Dendritic cell treated with granulocyte-macrophage colony-stimulating factor and Interleukin-4, amounts not matched to agents 40 ng/mL and 50 ng/mL, for 4 days (primary cell): ENCODE measurements around the gene PIP5K1B.

Experiments used
- H3K27ac Mint-ChIP-seq: one replicate; pipeline ENCODE4 v1.8.0; 2022; ENCODE audit warnings: mild to moderate bottlenecking, mixed read lengths
- H3K27me3 Mint-ChIP-seq: one replicate; pipeline ENCODE4 v1.8.0; 2022; ENCODE audit warnings: mild to moderate bottlenecking, mixed read lengths
- H3K36me3 Mint-ChIP-seq: one replicate; pipeline ENCODE4 v1.8.0; 2022; ENCODE audit warnings: low read depth, mixed read lengths
- H3K4me1 Mint-ChIP-seq: one replicate; pipeline ENCODE4 v1.8.0; 2022; ENCODE audit warnings: low read depth, mixed read lengths
- H3K4me3 Mint-ChIP-seq: one replicate; pipeline ENCODE4 v1.8.0; 2022; ENCODE audit warnings: mild to moderate bottlenecking, moderate library complexity, mixed read lengths
- H3K9me3 Mint-ChIP-seq: one replicate; pipeline ENCODE4 v1.8.0; 2022; ENCODE audit warnings: mixed read lengths
- intact Hi-C: fragments of 100-400 bp; cut with micrococcal nuclease; formaldehyde crosslinking; loops from one replicate; pipeline ENCODE4 v1.15.0; 2022

PIP5K1B gene

DNA sequence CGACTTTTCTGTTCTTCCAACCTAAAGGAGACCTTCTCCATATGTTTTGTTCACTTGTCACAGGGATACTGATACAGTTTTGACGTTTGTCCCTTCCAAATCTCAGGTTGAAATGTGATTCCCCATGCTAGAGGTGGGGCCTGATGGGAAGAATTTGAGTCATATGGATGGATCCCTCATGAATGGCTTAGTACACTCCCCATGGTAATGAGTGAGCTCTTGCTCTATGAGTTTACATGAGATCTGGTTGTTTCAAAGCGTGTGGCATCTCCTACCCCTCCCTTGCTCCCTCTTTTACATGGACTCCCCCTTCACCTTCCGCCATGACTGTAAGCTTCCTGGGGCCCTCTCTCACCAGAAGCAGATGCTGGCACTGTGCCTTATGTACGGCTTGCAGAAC, 6.9 kb downstream of the PIP5K1B start:
- intact Hi-C loops = no loop called here
- H3K27me3 Mint-ChIP-seq = peaks cover 8% of the 10 kb centered on the region
- H3K36me3 Mint-ChIP-seq = no peaks in the 10 kb centered on the region
- no peak overlapping the region for H3K27ac Mint-ChIP-seq
- H3K9me3 Mint-ChIP-seq = no peaks in the 10 kb centered on the region
- no peak overlapping the region for H3K4me3 Mint-ChIP-seq
- peaks cover 20% of the 10 kb centered on the region for H3K4me1 Mint-ChIP-seq

DNA sequence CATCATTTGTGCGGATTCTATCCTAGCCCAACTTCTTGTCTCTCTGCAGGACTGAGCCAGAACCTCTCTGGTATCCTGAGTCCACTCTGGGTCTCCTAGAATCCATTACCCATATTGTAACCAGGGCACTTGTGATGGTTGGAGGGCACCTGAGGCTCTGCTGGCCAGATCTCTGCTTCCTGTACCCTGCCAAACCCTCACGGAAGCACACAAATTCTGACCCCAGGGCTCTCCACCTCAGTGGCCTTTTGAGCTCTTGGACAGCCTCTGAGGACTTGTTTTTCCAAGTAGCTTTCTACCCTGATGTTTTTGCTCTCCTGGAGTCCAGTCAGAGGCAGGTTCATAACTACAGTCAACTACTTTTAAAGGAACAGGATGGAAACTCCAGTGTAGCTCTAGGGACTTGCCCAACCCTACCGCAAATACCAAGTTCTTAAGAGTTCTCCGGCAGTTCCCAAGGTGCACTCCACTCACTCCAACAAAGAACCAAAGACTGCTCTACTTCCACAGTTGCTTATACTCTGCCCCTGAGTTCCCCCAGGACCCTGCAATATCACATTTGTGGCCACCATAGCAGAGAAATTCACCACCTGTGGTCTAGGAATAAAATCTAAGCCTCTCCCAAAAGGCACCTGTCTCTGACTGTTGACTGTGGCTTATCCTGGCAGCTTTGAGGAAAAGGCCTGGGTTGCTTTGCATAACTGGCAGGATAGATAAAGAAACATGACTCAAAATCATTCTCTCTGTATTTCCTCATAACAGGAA, 9.6 kb downstream of the PIP5K1B start:
- peaks cover 7% of the 10 kb centered on the region for H3K4me1 Mint-ChIP-seq
- intact Hi-C loops = no loop called here
- no peak overlapping the region for H3K27ac Mint-ChIP-seq
- no peak overlapping the region for H3K4me3 Mint-ChIP-seq
- no peaks in the 10 kb centered on the region for H3K36me3 Mint-ChIP-seq
- H3K9me3 Mint-ChIP-seq = no peaks in the 10 kb centered on the region
- peaks cover under 1% of the 10 kb centered on the region for H3K27me3 Mint-ChIP-seq

DNA sequence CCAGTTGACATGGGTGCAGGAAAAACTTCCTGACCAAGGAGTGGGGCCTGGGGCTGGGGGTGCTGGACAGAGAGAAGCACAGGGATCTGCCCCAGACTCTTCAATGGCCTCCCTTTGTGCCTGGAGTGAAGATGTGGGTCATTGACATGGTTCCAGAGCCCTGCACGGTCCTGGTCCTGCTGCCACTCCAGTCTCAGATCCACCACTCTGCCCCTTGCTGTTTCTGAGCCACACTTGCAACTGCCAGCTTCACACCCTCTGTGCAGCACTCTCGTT, 10.1 kb downstream of the PIP5K1B start:
- H3K4me1 Mint-ChIP-seq = peaks cover 7% of the 10 kb centered on the region
- H3K9me3 Mint-ChIP-seq = no peaks in the 10 kb centered on the region
- intact Hi-C loops = no loop called here
- no peaks in the 10 kb centered on the region for H3K27me3 Mint-ChIP-seq
- H3K27ac Mint-ChIP-seq = no peak overlapping the region
- no peaks in the 10 kb centered on the region for H3K36me3 Mint-ChIP-seq
- no peak overlapping the region for H3K4me3 Mint-ChIP-seq

DNA sequence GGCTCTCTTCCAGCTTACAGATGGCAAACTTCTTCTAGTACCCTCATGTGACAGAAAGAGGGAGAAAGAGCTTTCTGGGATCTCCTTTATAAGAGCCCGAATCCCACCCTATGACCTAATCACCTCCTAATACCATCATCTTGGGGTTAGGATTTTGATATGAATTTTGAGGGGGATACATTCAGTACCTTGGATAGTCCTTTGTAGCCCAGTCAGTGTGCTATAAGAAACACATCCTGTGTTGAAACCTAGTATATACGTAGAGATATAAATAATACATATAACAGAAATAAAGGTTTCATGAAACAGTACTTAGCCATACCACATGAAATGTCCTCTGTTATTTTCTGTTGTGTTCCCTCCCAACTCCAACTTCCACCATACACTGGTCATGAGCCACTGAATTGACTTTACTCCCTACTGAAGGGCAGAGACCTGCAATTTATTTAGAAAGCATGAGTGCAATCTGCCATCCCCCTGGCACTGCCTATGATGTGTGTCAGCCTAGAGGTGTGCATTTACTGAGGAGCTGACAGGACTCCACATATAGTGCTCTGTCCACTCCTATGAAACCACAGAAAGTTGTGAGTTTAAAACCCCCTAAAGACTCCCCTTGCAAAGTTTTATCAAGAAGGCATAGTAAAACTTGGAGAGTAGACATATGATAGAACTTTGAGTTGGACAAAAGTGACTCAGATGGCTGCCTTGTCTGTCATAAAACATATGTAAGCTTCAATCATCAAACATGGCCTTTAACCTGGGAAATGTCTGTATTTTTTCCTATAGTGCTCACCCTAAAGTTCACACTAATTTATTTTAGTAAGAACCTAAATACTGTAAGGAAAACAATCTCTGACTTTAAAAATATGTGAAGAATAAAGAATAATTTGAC, 12.8 kb downstream of the PIP5K1B start:
- H3K4me1 Mint-ChIP-seq = peaks cover 7% of the 10 kb centered on the region
- no peaks in the 10 kb centered on the region for H3K27me3 Mint-ChIP-seq
- H3K4me3 Mint-ChIP-seq = no peak overlapping the region
- no peak overlapping the region for H3K27ac Mint-ChIP-seq
- no peaks in the 10 kb centered on the region for H3K9me3 Mint-ChIP-seq
- H3K36me3 Mint-ChIP-seq = no peaks in the 10 kb centered on the region
- intact Hi-C loops = no loop called here

GRCh38 chr9:68719847-68720246, 14.8 kb downstream of the PIP5K1B start:
- Mint-ChIP-seq H3K4me1 (no peaks in the 10 kb centered on the region), H3K27ac (no peak overlapping the region), H3K27me3 (no peaks in the 10 kb centered on the region), H3K9me3 (no peaks in the 10 kb centered on the region), H3K4me3 (no peak overlapping the region), H3K36me3 (no peaks in the 10 kb centered on the region)
- intact Hi-C loops = no loop called here

GRCh38 chr9:68720656-68721313, 15.7 kb downstream of the PIP5K1B start:
- Mint-ChIP-seq H3K27ac (no peak overlapping the region), H3K4me1 (no peaks in the 10 kb centered on the region), H3K36me3 (no peaks in the 10 kb centered on the region), H3K27me3 (no peaks in the 10 kb centered on the region), H3K4me3 (no peak overlapping the region), H3K9me3 (no peaks in the 10 kb centered on the region)
- intact Hi-C loops = no loop called here

DNA sequence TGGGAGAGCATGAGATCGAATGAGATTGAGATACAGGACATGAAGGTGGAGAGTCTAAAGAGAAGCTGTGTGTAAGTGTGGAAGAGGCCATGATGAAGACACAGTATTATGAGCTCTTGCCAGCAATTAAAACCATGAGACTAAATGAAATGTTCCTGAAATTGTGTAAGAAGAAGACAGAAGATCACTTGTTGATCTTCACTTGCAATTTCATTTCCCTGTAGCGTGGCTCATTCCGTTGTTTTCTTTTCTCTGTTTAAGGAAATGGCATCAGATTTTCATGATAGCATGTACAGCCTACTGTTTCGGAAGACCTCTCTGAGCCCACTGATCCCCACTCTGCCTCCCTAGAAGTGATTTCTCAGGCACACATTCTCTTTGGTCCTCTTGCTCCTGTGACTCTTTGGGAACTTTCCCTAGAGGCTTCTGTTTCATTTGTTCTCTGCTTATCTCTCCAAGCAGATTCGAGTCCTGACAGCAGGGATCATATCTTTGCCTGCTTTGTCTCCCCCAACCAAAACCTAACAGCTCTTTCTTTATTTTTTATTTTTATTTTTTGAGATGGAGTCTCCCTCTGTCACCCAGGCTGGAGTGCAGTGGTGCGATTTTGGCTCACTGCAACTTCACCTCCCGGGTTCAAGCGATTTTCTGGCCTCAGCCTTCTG, 16.8 kb downstream of the PIP5K1B start:
- Mint-ChIP-seq H3K27ac (no peak overlapping the region), H3K4me3 (no peak overlapping the region), H3K9me3 (no peaks in the 10 kb centered on the region), H3K27me3 (no peaks in the 10 kb centered on the region), H3K4me1 (no peaks in the 10 kb centered on the region), H3K36me3 (no peaks in the 10 kb centered on the region)
- intact Hi-C loops = no loop called here

DNA sequence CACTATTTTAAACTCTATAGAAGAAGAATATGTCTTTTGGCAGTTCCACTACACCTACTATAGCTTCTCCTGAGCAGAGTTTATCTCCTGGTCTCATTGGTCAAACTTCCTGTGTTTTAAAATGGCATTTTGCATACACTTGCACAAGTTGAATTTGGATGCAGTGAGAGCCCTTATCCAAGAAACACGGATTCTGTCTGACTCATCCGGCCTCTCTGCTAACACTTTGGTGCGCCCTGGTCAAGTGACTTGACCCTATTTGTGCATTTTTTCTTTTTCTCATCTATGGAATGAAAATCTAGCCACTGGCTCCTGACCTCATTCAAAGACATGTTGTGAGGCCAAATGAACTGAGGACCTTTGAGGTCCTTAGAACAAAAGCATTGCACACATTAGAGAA, 20.0 kb downstream of the PIP5K1B start:
- Mint-ChIP-seq H3K4me1 (no peaks in the 10 kb centered on the region), H3K4me3 (no peak overlapping the region), H3K9me3 (no peaks in the 10 kb centered on the region), H3K27ac (no peak overlapping the region), H3K27me3 (no peaks in the 10 kb centered on the region), H3K36me3 (no peaks in the 10 kb centered on the region)
- intact Hi-C loops = no loop called here

GRCh38 chr9:68726489-68726888, 21.4 kb downstream of the PIP5K1B start:
- H3K27me3 Mint-ChIP-seq = no peaks in the 10 kb centered on the region
- H3K36me3 Mint-ChIP-seq = no peaks in the 10 kb centered on the region
- H3K4me3 Mint-ChIP-seq = no peak overlapping the region
- no peaks in the 10 kb centered on the region for H3K4me1 Mint-ChIP-seq
- intact Hi-C loops = no loop called here
- H3K9me3 Mint-ChIP-seq = no peaks in the 10 kb centered on the region
- H3K27ac Mint-ChIP-seq = no peak overlapping the region

- Mint-ChIP-seq H3K27ac (no peak overlapping the region), H3K27me3 (no peaks in the 10 kb centered on the region), H3K4me3 (no peak overlapping the region), H3K9me3 (no peaks in the 10 kb centered on the region), H3K4me1 (no peaks in the 10 kb centered on the region), H3K36me3 (no peaks in the 10 kb centered on the region)
- intact Hi-C loops = no loop called here
These were observed 22.6 kb downstream of the PIP5K1B start for GRCh38 chr9:68727636-68728035.

GRCh38 chr9:68728731-68729130, 23.7 kb downstream of the PIP5K1B start:
- Mint-ChIP-seq H3K9me3 (no peaks in the 10 kb centered on the region), H3K27ac (no peak overlapping the region), H3K4me3 (no peak overlapping the region), H3K4me1 (no peaks in the 10 kb centered on the region), H3K36me3 (no peaks in the 10 kb centered on the region), H3K27me3 (no peaks in the 10 kb centered on the region)
- intact Hi-C loops = no loop called here

GRCh38 chr9:68730570-68731235, 25.7 kb downstream of the PIP5K1B start:
- no peak overlapping the region for H3K27ac Mint-ChIP-seq
- intact Hi-C loops = no loop called here
- no peaks in the 10 kb centered on the region for H3K27me3 Mint-ChIP-seq
- H3K4me1 Mint-ChIP-seq = no peaks in the 10 kb centered on the region
- H3K36me3 Mint-ChIP-seq = no peaks in the 10 kb centered on the region
- no peak overlapping the region for H3K4me3 Mint-ChIP-seq
- H3K9me3 Mint-ChIP-seq = no peaks in the 10 kb centered on the region

GRCh38 chr9:68731857-68732256, 26.8 kb downstream of the PIP5K1B start:
- Mint-ChIP-seq H3K27ac (no peak overlapping the region), H3K36me3 (no peaks in the 10 kb centered on the region), H3K9me3 (no peaks in the 10 kb centered on the region), H3K4me3 (no peak overlapping the region), H3K4me1 (no peaks in the 10 kb centered on the region), H3K27me3 (no peaks in the 10 kb centered on the region)
- intact Hi-C loops = no loop called here
